Subcutaneous adipose tissue (tissue), 4 donors: Measurements from ENCODE around the gene SPCS3. TPM values are rescaled to one million over a fixed set of nuclear protein-coding genes. Genes with fewer than 3 reads are reported as not detected.

Source experiments
- total RNA-seq, 4 donors: library from RNA; depleted of rRNA; stranded (reverse); fragments of >200 nt; gene quantifications; one replicate each; pipeline ENCODE4 v1.1.0, GENCODE V29; 2016
- TF ChIP-seq, protein P1 (sequence below): fragments of 450-650 bp; IDR thresholded peaks from one replicate; pipeline ENCODE4 v1.5.1; 2016; ENCODE audit warnings: low read depth, mild to moderate bottlenecking, control low read depth, antibody characterized with exemption, moderate library complexity

SPCS3 gene
- total RNA-seq, 4 donors from 2014 or later, result 47.3 to 102 (median 59.9) TPM

DNA sequence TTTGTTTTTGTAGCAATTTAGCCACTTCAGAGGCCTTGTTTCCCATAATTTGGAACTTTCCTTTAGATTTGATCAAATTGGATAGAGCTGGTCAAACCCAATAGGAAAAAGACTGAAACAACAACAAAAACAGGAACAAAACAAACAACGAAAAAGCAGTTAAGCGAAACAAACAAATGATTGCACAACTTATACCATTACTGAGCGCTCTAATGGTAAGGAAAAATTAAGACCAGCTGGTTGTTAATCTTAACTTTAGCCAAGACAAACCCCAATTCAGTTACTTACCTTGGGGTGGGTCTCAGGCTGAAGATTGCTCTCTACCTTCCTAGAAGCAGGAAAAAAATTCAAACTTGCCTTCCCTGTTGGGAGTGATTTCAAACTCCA is 38.3 kb downstream of the SPCS3 start:
- TF ChIP-seq, protein P1, sequence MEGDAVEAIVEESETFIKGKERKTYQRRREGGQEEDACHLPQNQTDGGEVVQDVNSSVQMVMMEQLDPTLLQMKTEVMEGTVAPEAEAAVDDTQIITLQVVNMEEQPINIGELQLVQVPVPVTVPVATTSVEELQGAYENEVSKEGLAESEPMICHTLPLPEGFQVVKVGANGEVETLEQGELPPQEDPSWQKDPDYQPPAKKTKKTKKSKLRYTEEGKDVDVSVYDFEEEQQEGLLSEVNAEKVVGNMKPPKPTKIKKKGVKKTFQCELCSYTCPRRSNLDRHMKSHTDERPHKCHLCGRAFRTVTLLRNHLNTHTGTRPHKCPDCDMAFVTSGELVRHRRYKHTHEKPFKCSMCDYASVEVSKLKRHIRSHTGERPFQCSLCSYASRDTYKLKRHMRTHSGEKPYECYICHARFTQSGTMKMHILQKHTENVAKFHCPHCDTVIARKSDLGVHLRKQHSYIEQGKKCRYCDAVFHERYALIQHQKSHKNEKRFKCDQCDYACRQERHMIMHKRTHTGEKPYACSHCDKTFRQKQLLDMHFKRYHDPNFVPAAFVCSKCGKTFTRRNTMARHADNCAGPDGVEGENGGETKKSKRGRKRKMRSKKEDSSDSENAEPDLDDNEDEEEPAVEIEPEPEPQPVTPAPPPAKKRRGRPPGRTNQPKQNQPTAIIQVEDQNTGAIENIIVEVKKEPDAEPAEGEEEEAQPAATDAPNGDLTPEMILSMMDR, result no peak

DNA sequence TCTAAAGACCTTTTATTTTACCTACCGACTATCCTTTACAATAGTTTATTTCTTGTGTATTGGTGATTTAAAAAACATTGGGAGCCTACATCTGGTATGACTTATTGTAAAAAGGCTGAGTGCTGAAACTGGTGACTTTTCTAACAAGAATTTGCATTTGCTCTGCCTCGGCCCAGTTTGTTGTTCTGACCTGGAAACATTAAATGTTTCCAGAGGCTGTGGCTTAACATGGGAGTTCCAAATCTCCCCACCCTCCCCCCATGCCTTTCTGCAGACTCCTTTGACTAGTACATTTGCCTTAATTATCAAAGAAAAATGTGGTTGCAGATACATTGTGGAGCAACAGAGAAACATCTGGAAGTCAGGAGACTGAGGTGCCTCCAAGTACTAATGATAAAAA is 39.8 kb downstream of the SPCS3 start:
- TF ChIP-seq, protein P1, result no peak

DNA sequence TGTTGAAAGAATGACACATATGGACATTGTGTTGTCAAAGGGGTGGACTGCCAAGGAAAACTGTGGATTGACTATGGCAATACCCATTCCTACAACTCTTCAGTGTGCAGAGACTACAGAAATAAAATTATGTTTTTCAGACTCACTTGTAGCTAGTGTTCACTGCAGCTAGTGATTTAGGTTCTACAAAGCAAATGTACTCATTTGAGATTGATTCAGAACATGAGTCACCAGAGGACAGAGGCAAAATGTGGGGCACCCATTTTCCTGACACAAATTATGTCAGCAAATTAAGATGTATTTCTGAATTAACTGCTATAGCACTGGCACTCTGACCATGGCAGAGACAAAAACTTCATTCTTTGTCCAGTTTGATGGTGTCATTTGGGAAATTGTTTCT is 40.7 kb downstream of the SPCS3 start:
- TF ChIP-seq, protein P1, result no peak

DNA sequence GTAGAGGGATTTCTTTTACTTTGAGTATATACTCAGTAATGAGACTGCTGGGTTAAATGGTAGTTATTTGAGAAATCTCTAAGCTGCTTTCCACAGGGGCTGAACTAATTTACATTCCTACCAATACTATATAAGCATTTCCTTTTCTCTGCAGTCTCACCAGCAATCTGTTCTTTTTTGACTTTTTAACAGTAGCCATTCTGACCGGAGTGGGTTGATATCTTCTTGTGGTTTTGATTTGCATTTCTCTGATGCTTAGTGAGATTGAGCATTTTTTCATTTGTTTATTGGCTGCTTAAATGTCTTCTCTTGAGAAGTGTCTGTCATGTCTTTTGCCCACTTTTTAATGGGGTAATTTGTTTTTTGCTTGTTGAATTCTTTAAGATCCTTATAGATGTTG is 43.3 kb downstream of the SPCS3 start:
- TF ChIP-seq, protein P1, result no peak

DNA sequence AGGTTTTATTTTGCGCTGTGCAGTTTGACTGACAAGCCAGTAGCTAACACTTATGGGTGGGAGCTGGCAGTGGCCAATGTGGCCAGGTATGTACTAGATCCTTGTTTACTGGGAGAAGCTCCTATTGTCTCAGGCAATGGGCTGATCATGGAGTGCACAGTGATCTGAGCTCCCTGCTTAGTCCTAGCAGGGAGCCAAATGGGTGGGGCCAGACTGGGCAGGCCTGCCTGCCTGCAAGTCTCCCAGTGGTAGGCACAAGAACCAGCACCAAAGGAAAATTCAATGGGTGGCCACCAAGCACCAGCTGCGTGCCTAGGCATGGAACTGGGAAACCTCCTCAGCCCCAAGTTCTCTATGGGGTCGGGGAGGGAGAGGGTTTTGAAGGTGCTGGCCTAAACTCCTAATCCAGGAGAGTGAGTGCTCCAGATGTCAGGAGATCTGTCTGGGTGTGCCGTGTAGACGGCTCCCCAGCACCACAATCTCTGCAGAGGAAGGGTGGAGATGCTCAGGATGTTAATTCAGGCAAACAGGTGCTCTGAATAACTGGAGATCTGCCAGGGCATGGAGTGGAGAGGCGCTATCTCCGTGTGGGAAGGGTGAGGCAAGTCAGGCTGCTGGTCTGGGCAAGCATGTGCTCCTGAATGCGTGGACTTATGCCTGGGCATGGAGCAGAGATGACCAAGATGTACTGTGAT is 48.2 kb downstream of the SPCS3 start:
- TF ChIP-seq, protein P1, result no peak

DNA sequence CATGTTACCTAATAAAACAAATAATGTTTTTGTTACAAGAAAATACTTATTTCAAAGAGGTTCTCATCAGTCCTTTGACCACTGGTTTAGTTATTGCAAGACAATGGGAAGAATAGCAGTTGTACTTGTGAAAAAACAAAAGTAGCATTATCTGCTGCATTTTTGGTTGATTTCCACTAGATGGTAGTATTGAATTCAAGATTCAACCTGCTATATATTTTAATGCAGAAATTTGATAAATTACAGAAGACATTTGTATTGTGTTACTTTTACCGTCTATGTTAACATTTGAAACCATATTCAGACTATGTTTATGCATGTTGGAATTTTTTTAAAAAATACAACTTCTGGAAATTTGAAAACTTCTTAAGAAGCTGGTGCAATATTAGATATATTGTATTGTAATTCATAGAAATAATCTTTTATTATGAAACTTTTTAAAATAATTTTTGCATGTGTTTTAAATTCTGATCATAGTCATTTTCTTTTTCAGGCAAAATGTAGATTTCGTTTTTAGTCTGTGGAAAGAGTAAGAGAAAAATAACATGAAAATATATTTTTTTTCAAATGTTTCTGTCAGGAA is 56.4 kb downstream of the SPCS3 start:
- TF ChIP-seq, protein P1, result no peak

DNA sequence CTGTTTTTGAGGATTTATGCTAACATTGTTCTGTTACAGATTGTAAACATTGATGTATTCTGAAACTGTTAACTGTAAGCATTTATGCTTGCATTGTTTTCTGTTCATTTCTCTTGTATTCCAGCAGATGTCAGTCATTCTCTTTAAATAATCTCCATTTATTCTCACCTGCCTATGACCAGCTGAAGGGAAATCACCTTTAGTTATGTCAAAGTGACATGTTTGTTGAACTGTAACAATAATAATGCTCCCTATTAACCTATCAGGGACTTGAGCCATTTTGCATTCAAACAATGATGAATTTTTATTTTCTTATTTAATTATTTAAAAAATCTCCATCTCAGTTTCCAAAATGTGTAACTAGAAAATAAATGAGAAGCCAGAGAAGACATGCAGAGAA is 58.0 kb downstream of the SPCS3 start:
- TF ChIP-seq, protein P1, result no peak
